ENCODE results near the gene CTBP2. TPM values are rescaled to one million over a fixed set of nuclear protein-coding genes. Genes with fewer than 3 reads are reported as not detected.

CTBP2 gene
- total RNA-seq, 2 donors from 2014 or later, result 106 to 172 TPM

DNA sequence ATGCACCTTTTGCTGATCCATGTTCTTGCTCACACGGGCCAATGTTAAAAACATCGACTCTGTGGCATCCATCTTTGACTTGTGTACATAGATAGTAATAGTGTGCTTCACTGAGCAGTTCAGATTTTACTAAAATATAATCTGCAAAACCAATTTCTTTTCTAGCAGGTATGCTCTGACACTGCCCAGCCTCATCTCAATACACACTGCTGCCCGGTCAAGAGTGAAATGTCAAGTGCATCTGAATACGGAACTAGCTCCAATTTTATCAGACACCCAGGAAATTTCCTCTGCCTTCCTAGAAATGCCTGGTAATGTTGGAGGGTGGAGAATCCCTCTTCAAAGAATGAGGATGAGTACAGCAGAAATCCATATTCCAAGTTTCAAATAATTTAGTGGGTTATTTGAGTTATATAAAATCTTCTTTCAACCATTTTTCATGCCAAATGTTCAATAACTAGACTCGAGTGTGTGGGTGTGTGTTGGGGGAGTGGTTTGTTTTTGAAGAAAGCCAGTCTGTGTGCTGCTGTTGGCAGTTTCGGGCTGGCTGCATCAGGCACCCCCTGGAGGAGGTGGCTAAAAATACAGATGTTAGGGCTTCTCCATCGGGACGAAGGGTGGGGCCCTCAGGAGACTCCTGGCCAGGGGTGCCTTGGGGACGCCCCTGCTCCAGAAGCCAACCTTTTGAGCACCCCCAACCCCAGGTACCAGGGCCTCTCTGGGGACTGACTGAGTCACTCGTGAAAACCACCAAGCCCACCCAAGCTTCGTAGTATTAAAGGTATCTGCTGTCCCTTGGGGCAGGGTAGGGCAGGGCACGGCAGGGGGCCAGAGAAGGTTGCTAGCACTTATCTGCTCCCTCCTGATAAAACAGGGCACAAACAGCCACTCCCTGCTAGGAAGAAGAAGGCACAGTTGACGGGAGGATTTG, 15.4 kb downstream of the CTBP2 start:
- H3K4me1 ChIP-seq, result peaks cover 45% of the 10 kb centered on the region
- intact Hi-C loops (cut with DNase I), result no loop called here

DNA sequence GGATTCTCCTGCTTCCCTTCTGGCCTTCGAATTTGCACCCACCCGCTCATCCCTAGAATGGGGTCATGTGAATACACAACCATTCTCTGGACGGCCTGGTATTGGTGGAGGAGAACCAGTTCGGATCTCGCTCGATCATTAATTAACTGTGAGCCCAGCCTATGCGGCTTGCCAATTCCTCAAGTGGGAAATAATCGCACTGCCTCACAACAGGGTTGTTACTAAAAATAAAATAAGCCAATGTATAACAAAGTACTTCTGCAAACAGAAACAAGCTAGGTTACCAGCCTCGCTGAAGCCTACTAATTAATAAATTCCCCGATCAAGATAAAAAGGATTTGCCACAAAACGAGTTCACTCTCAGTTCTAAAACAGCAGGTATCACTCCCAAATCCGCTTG, 16.2 kb downstream of the CTBP2 start:
- no peak overlapping the region for H3K4me3 ChIP-seq
- no peak for DNase-seq
- no peaks in the 10 kb centered on the region for H3K9me3 ChIP-seq
- H3K36me3 ChIP-seq, result no peaks in the 10 kb centered on the region
- peaks cover 40% of the 10 kb centered on the region for H3K4me1 ChIP-seq
- intact Hi-C loops (cut with DNase I), result no loop called here
- TF ChIP-seq, protein P1, sequence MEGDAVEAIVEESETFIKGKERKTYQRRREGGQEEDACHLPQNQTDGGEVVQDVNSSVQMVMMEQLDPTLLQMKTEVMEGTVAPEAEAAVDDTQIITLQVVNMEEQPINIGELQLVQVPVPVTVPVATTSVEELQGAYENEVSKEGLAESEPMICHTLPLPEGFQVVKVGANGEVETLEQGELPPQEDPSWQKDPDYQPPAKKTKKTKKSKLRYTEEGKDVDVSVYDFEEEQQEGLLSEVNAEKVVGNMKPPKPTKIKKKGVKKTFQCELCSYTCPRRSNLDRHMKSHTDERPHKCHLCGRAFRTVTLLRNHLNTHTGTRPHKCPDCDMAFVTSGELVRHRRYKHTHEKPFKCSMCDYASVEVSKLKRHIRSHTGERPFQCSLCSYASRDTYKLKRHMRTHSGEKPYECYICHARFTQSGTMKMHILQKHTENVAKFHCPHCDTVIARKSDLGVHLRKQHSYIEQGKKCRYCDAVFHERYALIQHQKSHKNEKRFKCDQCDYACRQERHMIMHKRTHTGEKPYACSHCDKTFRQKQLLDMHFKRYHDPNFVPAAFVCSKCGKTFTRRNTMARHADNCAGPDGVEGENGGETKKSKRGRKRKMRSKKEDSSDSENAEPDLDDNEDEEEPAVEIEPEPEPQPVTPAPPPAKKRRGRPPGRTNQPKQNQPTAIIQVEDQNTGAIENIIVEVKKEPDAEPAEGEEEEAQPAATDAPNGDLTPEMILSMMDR (IDR thresholded peaks at IDR 0.05), result no peak
- H3K27ac ChIP-seq, result no peak overlapping the region
- H3K27me3 ChIP-seq, result no peaks in the 10 kb centered on the region
- H3K9ac ChIP-seq (ENCODE audit: low read depth in 2 of 2, low read length in 2 of 2), result no peak overlapping the region

More for the DNA sequence above, 15.4 kb downstream of the CTBP2 start:
- Histone ChIP-seq H3K27me3 (no peaks in the 10 kb centered on the region), H3K4me3 (no peak overlapping the region), H3K36me3 (no peaks in the 10 kb centered on the region), H3K9me3 (no peaks in the 10 kb centered on the region), H3K27ac (no peak overlapping the region), H3K9ac (ENCODE audit: low read depth in 2 of 2, low read length in 2 of 2) (peak overlapping the region in 1 of 2 donors; percentile 41)
- TF ChIP-seq, protein P1 (IDR thresholded peaks at IDR 0.05), result peak; percentile 13
- DNase-seq, result no peak

DNA sequence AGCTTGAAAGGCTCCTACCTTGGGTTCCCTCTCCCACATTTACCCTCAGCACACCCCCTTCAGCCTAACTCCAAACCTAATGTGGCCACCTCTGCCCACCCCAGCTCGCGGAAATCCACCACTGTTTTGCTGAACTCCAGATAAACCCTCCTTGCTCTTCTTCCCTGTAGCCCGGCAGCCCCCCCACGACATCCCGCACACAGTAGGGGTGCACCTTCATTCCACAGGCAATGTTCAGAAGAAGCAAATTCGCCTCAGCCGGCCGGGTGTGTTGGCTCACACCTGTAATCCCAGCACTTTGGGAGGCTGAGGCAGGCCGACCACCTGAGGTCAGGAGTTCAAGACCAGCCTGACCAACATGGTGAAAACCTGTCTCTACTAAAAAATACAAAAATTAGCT, 17.4 kb downstream of the CTBP2 start:
- no peak overlapping the region for H3K9ac ChIP-seq (ENCODE audit: low read depth in 2 of 2, low read length in 2 of 2)
- no peaks in the 10 kb centered on the region for H3K36me3 ChIP-seq
- no peaks in the 10 kb centered on the region for H3K27me3 ChIP-seq
- H3K4me1 ChIP-seq, result peaks cover 27% of the 10 kb centered on the region
- H3K9me3 ChIP-seq, result no peaks in the 10 kb centered on the region
- intact Hi-C loops (cut with DNase I), result no loop called here
- H3K4me3 ChIP-seq, result no peak overlapping the region
- no peak for DNase-seq
- TF ChIP-seq, protein P1 (IDR thresholded peaks at IDR 0.05), result no peak
- no peak overlapping the region for H3K27ac ChIP-seq

DNA sequence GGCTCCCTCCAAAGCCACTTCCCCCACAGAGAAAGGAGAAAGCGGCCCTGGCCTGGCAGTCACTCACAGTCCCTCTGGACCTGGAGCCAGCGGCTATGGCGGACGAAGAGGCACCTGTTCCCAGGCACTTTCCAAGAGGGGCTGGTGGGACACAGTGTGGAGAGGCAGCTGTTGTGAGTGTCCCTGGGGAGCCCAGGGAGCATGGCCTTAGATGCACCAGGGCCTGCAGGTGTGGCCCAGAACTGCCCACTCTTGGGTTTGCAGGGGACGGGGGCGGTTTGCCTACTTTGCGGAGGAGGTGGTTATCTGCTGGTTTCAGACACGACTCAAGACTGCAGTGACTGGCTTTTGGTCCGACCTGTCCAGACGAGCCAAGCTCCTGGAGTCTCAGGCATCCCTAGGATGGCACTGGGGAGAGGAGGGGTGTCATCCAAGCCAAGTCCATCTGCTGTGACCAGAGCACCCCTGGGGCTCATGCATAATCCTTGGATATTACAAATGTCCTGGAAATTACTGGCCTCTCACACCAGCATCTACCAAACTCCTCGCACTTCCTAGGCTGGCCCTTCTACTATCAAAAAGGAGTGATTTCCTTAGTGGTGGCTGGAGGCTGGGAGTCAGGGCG, 18.4 kb downstream of the CTBP2 start:
- TF ChIP-seq, protein P1 (IDR thresholded peaks at IDR 0.05), result no peak
- Histone ChIP-seq H3K9ac (ENCODE audit: low read depth in 2 of 2, low read length in 2 of 2) (peak overlapping the region in 1 of 2 donors; percentile 47), H3K4me3 (no peak overlapping the region), H3K4me1 (peaks cover 21% of the 10 kb centered on the region), H3K27ac (no peak overlapping the region), H3K27me3 (no peaks in the 10 kb centered on the region), H3K9me3 (no peaks in the 10 kb centered on the region), H3K36me3 (no peaks in the 10 kb centered on the region)
- no peak for DNase-seq
- intact Hi-C loops (cut with DNase I), result no loop called here

DNA sequence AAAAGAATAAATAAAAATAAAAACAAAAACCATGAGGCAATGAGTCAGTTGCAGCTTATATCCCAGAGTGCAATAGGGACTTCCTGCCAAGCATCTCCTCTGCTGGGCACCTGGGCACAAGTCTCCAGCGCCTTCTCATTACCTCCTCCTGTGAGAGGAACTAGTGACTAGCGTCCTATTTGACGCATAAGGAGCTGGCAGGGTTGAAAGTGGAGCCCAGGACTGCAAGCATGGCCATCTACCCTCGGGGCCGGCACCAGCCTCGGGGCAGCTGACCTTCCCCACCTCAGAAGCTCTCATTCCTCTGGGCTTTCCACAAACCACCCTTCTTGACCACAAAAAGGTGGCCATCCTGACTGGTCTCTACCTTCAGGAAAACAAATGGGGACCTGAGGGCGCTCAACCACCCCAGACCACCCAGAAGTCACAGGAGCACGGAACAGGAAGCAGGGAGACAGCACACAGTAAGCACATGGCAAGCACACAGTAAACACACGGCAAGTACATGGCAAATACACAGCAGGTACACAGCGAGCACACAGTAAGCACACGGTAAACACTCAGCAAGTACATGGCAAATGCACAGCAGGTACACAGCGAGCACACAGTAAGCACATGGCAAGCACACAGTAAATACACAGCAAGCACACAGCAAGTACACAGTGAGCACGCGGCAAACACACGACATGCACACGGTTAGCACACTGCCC, 19.1 kb downstream of the CTBP2 start:
- TF ChIP-seq, protein P1 (IDR thresholded peaks at IDR 0.05), result no peak
- Histone ChIP-seq H3K4me3 (no peak overlapping the region), H3K4me1 (peaks cover 21% of the 10 kb centered on the region), H3K27me3 (no peaks in the 10 kb centered on the region), H3K36me3 (no peaks in the 10 kb centered on the region), H3K9ac (ENCODE audit: low read depth in 2 of 2, low read length in 2 of 2) (no peak overlapping the region), H3K9me3 (no peaks in the 10 kb centered on the region), H3K27ac (no peak overlapping the region)
- intact Hi-C loops (cut with DNase I), result no loop called here
- no peak for DNase-seq
